Measurements from ENCODE around the gene SLC15A3. TPM values are rescaled to one million over a fixed set of nuclear protein-coding genes. Genes with fewer than 3 reads are reported as not detected.
A peak's percentile ranks its signal among the peaks of the same experiment; 100 is the strongest.
"Not testable (repeated sequence)": the region's sequence is repeated elsewhere in the genome, so short reads cannot be mapped to it uniquely, and the experiment has no call there.

Gene SLC15A3
- total RNA-seq, 4 donors from 2014 or later, result 24.1 to 61.0 (median 29.9) TPM

GRCh38 chr11:60910711-60911380 is 41.1 kb downstream of the SLC15A3 start:
- no peaks in the 10 kb centered on the region for H3K27me3 ChIP-seq
- TF ChIP-seq POLR2A (IDR thresholded peaks at IDR 0.05; ENCODE audit: low read depth) (no peak), CTCF (IDR thresholded peaks at IDR 0.05) (no peak), EP300 (IDR thresholded peaks at IDR 0.05) (no peak), POLR2AphosphoS5 (IDR thresholded peaks at IDR 0.05) (no peak)
- no peaks in the 10 kb centered on the region for H3K36me3 ChIP-seq
- no peak overlapping the region for H3K27ac ChIP-seq (replicated peaks in 1 of 4)
- WGBS, result 81% methylated on average over 5 of the region's 5 CpGs
- DNase-seq (ENCODE audit: extremely low spot score), result no peak
- intact Hi-C loops (cut with DNase I), result no loop called here
- no peaks in the 10 kb centered on the region for H3K9me3 ChIP-seq
- peaks cover 27 to 34% (median 32%) of the 10 kb centered on the region in 4 donors for H3K4me1 ChIP-seq
- H3K4me3 ChIP-seq, result no peak overlapping the region

GRCh38 chr11:60910281-60910687 is 41.7 kb downstream of the SLC15A3 start:
- Histone ChIP-seq H3K27me3 (no peaks in the 10 kb centered on the region), H3K4me3 (no peak overlapping the region), H3K27ac (replicated peaks in 1 of 4) (no peak overlapping the region), H3K9me3 (no peaks in the 10 kb centered on the region), H3K4me1 (peaks cover 27 to 34% (median 32%) of the 10 kb centered on the region in 4 donors), H3K36me3 (no peaks in the 10 kb centered on the region)
- TF ChIP-seq CTCF (IDR thresholded peaks at IDR 0.05) (no peak), POLR2AphosphoS5 (IDR thresholded peaks at IDR 0.05) (no peak), EP300 (IDR thresholded peaks at IDR 0.05) (no peak), POLR2A (IDR thresholded peaks at IDR 0.05; ENCODE audit: low read depth) (no peak)
- intact Hi-C loops (cut with DNase I), result no loop called here
- DNase-seq (ENCODE audit: extremely low spot score), result no peak
- WGBS, result 62% methylated on average over 3 of the region's 3 CpGs

GRCh38 chr11:60909680-60910280 is 42.2 kb downstream of the SLC15A3 start:
- H3K4me1 ChIP-seq, result peaks cover 29 to 37% (median 33%) of the 10 kb centered on the region in 4 donors
- not testable (repeated sequence) for H3K9me3 ChIP-seq; H3K27ac ChIP-seq (replicated peaks in 1 of 4); DNase-seq (ENCODE audit: extremely low spot score); H3K36me3 ChIP-seq; H3K27me3 ChIP-seq; H3K4me3 ChIP-seq
- intact Hi-C loops (cut with DNase I), result loop anchor here (10.0 kb wide), 1 partner anchor 245 kb away; no protein-coding TSS in a partner anchor
- WGBS, result 68% methylated on average over 3 of the region's 3 CpGs

GRCh38 chr11:60908803-60909202 is 43.2 kb downstream of the SLC15A3 start:
- intact Hi-C loops (cut with DNase I), result loop anchor here (10.0 kb wide), 1 partner anchor 246 kb away; no protein-coding TSS in a partner anchor
- Histone ChIP-seq H3K27me3 (no peaks in the 10 kb centered on the region), H3K4me3 (no peak overlapping the region), H3K36me3 (no peaks in the 10 kb centered on the region), H3K27ac (replicated peaks in 1 of 4) (no peak overlapping the region), H3K4me1 (peaks cover 38 to 46% (median 41%) of the 10 kb centered on the region in 4 donors), H3K9me3 (no peaks in the 10 kb centered on the region)
- 0% methylated on average over 1 of the region's 1 CpG for WGBS
- DNase-seq (ENCODE audit: extremely low spot score), result no peak
- TF ChIP-seq POLR2A (IDR thresholded peaks at IDR 0.05; ENCODE audit: low read depth) (no peak), POLR2AphosphoS5 (IDR thresholded peaks at IDR 0.05) (no peak), EP300 (IDR thresholded peaks at IDR 0.05) (no peak), CTCF (IDR thresholded peaks at IDR 0.05) (no peak)

GRCh38 chr11:60906132-60906972 is 45.6 kb downstream of the SLC15A3 start, which contains the start of gene PRPF19:
PRPF19 (minus strand) TSS chr11:60906585; CDS start chr11:60906382, 203 bp downstream.
- 0% methylated on average over 26 of the region's 75 CpGs for WGBS
- H3K27ac ChIP-seq (replicated peaks in 1 of 4), result peak within 1 kb of the TSS; percentile 91 to 98 (median 94)
- H3K27me3 ChIP-seq, result no peaks in the 10 kb centered on the region
- peaks cover 11 to 23% (median 22%) of the 10 kb centered on the region in 4 donors for H3K36me3 ChIP-seq
- DNase-seq (ENCODE audit: extremely low spot score), result peak; percentile 99
- H3K4me3 ChIP-seq, result peak within 1 kb of the TSS; percentile 72 to 97 (median 93)
- no peaks in the 10 kb centered on the region for H3K9me3 ChIP-seq
- no peak for TF ChIP-seq EP300 (IDR thresholded peaks at IDR 0.05)
- TF ChIP-seq CTCF (IDR thresholded peaks at IDR 0.05), result no peak
- TF ChIP-seq POLR2A (IDR thresholded peaks at IDR 0.05; ENCODE audit: low read depth), result peak; percentile 54
- peak; percentile 91 to 97 for TF ChIP-seq POLR2AphosphoS5 (IDR thresholded peaks at IDR 0.05)
- intact Hi-C loops (cut with DNase I), result loop anchor here (10.0 kb wide), 1 partner anchor 248 kb away; no protein-coding TSS in a partner anchor
- H3K4me1 ChIP-seq, result peaks cover 31 to 33% (median 32%) of the 10 kb centered on the region in 4 donors

Measured in esophagus muscularis mucosa (tissue), 4 donors.